NB4 (cell line): ENCODE data around the gene DOCK2.

Source experiments
- POLR2A ChIP-seq: IDR thresholded peaks from 2 replicates; pipeline ENCODE4 v1.6.1; 2011; ENCODE audit warnings: mild to moderate bottlenecking; ENCODE audit not compliant: insufficient read length; ENCODE audit errors: extremely low read depth
- TF ChIP-seq, protein P1 (sequence below): IDR thresholded peaks from one replicate; pipeline ENCODE4 v1.5.1; 2012; ENCODE audit warnings: low read depth, low read length
- TF ChIP-seq, protein P2 (sequence below): IDR thresholded peaks from 2 replicates; pipeline ENCODE4 v1.6.1; 2011; ENCODE audit warnings: low read depth, low read length

DNA sequence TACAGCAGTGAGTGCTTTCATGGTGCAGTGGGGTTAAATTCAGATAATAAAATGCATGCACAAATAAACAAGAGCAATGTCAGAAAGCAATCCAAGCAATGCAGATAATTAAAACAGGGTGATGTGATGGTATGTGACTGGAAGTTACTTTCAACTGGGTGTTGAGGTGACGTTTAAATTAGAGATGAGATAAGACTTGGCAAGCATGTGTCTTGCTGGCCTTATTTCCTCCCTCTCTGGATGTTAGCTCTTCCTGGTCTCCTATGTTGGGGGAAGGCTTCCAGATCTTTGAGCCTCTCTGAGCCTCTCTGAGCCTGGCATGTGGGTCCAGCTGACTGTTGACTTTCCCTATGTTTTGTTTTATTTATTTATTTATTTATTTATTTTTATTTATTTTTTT, 54.4 kb downstream of the DOCK2 start:
- no peak for TF ChIP-seq POLR2A
- TF ChIP-seq, protein P1, sequence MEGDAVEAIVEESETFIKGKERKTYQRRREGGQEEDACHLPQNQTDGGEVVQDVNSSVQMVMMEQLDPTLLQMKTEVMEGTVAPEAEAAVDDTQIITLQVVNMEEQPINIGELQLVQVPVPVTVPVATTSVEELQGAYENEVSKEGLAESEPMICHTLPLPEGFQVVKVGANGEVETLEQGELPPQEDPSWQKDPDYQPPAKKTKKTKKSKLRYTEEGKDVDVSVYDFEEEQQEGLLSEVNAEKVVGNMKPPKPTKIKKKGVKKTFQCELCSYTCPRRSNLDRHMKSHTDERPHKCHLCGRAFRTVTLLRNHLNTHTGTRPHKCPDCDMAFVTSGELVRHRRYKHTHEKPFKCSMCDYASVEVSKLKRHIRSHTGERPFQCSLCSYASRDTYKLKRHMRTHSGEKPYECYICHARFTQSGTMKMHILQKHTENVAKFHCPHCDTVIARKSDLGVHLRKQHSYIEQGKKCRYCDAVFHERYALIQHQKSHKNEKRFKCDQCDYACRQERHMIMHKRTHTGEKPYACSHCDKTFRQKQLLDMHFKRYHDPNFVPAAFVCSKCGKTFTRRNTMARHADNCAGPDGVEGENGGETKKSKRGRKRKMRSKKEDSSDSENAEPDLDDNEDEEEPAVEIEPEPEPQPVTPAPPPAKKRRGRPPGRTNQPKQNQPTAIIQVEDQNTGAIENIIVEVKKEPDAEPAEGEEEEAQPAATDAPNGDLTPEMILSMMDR = no peak
- TF ChIP-seq, protein P2, sequence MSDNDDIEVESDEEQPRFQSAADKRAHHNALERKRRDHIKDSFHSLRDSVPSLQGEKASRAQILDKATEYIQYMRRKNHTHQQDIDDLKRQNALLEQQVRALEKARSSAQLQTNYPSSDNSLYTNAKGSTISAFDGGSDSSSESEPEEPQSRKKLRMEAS = no peak
